NT2/D1 (cell line): ENCODE results near the gene AARS2.

Experiments
- DNase-seq: peaks from one replicate; pipeline ENCODE4 v3.0.0-alpha.2; 2011; ENCODE audit warnings: low read depth, low spot score
- H3K27me3 ChIP-seq: 2 replicates; pipeline ENCODE4 v1.6.0; 2011; ENCODE audit warnings: mild to moderate bottlenecking; ENCODE audit not compliant: insufficient read length, insufficient read depth
- H3K36me3 ChIP-seq: 2 replicates; pipeline ENCODE4 v1.6.1; 2011; ENCODE audit warnings: mild to moderate bottlenecking, low read length, mixed read lengths; ENCODE audit not compliant: insufficient read depth, insufficient read length
- H3K4me1 ChIP-seq: 2 replicates; pipeline ENCODE4 v1.5.1; 2011; ENCODE audit not compliant: insufficient read depth, insufficient read length
- H3K4me3 ChIP-seq: 2 replicates; pipeline ENCODE4 v1.5.1; 2011; ENCODE audit warnings: low read depth; ENCODE audit not compliant: insufficient read length
- H3K9ac ChIP-seq: 2 replicates; pipeline ENCODE4 v1.6.0; 2011; ENCODE audit warnings: low read depth; ENCODE audit not compliant: insufficient read length
- H3K9me3 ChIP-seq: 2 replicates; pipeline ENCODE4 v1.5.1; 2011; ENCODE audit warnings: mild to moderate bottlenecking, low read length; ENCODE audit not compliant: insufficient read depth
- SUZ12 ChIP-seq: IDR thresholded peaks from 2 replicates; pipeline ENCODE4 v1.6.1; 2011; ENCODE audit not compliant: insufficient read length, insufficient read depth; ENCODE audit errors: extremely low read depth
- YY1 ChIP-seq: IDR thresholded peaks from 2 replicates; pipeline ENCODE4 v1.6.1; 2011; ENCODE audit not compliant: insufficient read length, insufficient read depth
- ZNF274 ChIP-seq: IDR thresholded peaks from 2 replicates; pipeline ENCODE4 v1.6.1; 2011; ENCODE audit warnings: mild to moderate bottlenecking, low read depth, low read length

AARS2 gene

GRCh38 chr6:44278315-44278714, 34.8 kb downstream of the AARS2 start:
- no peaks in the 10 kb centered on the region for H3K36me3 ChIP-seq
- TF ChIP-seq YY1 (no peak), ZNF274 (no peak), SUZ12 (no peak)
- H3K27me3 ChIP-seq = no peaks in the 10 kb centered on the region
- H3K4me1 ChIP-seq = no peaks in the 10 kb centered on the region
- no peak overlapping the region for H3K4me3 ChIP-seq
- no peak for DNase-seq
- H3K9me3 ChIP-seq = no peaks in the 10 kb centered on the region
- H3K9ac ChIP-seq = no peak overlapping the region

DNA sequence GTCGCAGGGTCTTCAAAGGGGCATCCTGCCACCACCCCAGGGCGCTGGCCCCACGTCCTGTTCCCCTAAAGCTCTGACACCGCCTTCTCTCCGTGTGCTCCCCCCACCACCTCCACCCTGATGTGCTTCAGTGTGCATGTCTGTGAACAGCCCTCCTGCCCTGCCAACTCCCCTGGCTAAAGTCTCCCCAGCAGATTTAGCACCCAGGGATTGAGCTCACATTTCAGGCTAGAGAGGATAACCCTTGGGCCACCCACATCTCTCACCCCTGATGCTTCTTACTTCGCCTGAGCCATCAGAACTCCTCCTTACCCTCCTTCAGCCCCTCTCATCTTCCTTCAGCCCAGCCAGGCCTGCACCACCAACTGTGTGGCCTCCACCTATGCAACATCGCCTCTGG, 35.4 kb downstream of the AARS2 start:
- no peak overlapping the region for H3K9ac ChIP-seq
- no peaks in the 10 kb centered on the region for H3K27me3 ChIP-seq
- H3K4me3 ChIP-seq = no peak overlapping the region
- no peaks in the 10 kb centered on the region for H3K4me1 ChIP-seq
- H3K36me3 ChIP-seq = no peaks in the 10 kb centered on the region
- H3K9me3 ChIP-seq = no peaks in the 10 kb centered on the region
- DNase-seq = no peak
- no peak for TF ChIP-seq YY1
- no peak for TF ChIP-seq ZNF274
- TF ChIP-seq SUZ12 = no peak

DNA sequence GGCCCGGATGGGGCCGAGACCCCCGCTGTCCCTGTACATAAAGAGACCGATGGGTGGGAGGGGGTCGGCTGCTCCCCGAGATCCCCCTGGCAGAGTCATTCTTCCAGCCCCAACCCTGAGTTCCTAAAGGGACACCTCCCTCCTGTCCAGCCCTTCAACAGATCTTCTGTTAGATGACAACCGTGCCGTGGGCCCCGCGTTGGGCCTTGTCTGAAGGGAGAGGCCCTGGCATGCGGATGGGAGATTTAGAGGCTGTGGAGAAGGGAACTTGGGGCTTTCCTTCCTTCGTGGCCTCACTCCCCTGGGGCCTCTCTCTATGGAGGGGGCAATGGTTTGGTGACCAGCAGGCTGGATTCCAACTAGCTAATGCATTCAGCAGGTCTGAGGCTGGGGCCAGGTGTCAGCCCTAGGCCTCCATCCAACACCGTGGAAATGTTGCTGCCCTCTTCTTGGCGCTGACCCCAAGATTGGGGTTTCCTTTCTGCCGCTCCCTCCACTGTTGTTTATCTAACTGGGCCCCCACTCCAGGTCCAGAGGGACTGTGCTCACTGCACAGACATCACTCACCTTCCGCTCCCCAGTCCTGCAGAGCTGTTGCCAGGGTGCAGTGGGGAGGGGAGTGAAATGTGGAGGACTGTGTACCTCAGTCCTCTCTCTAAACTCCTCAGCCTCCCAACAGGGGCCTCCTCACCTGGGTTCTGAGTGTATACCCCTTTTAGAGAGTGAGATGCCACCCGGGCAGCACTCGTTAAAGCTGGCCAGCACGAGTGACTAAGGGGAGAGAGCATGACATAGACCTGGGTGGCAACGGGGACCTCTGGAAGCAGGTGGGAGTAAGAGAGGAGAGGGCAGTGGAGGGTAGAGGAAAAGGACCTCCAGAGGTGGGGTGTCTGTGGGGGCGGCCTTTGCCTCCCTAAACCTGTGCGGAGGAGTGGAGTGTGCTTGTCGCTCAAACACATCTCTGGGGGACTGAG, 36.2 kb downstream of the AARS2 start:
- no peak for DNase-seq
- Histone ChIP-seq H3K4me1 (no peaks in the 10 kb centered on the region), H3K36me3 (no peaks in the 10 kb centered on the region), H3K4me3 (no peak overlapping the region), H3K9me3 (no peaks in the 10 kb centered on the region), H3K27me3 (no peaks in the 10 kb centered on the region), H3K9ac (no peak overlapping the region)
- TF ChIP-seq YY1 = no peak
- no peak for TF ChIP-seq SUZ12
- no peak for TF ChIP-seq ZNF274

DNA sequence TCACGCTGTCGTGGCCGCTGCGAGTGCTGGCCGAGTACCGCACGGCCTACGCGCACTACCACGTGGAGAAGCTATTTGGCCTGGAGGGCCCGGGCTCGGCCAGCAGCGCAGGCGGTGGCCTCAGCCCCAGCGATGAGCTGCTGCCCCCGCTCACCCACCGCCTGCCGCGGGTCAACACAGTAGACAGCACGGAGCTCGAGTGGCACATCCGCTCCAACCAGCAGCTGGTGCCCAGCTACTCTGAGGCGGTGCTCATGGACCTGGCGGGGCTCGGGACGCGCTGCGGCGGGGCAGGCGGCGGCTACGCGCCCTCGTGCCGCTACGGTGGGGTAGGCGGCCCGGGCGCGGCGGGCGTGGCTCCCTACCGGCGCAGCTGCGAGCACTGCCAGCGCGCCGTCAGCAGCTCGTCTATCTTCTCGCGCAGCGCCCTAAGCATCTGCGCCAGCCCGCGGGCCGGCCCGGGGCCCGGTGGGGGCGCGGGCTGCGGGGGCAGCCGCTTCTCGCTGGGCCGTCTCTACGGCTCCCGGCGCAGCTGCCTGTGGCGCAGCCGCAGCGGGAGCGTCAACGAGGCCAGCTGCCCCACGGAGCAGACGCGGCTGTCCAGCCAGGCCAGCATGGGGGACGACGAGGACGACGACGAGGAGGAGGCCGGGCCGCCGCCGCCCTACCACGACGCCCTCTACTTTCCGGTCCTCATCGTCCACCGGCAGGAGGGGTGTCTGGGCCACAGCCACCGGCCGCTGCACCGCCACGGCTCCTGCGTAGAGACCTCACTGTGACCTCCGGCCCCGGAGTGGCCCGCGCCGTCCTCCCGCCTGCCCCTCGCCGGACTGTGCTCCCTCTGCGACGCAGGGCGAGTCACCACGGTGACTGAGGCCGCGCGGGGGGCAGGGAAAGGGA, 37.1 kb downstream of the AARS2 start:
- TF ChIP-seq YY1 = no peak
- TF ChIP-seq ZNF274 = no peak
- TF ChIP-seq SUZ12 = no peak
- Histone ChIP-seq H3K9ac (no peak overlapping the region), H3K36me3 (no peaks in the 10 kb centered on the region), H3K4me1 (no peaks in the 10 kb centered on the region), H3K4me3 (no peak overlapping the region), H3K9me3 (no peaks in the 10 kb centered on the region), H3K27me3 (no peaks in the 10 kb centered on the region)
- no peak for DNase-seq

DNA sequence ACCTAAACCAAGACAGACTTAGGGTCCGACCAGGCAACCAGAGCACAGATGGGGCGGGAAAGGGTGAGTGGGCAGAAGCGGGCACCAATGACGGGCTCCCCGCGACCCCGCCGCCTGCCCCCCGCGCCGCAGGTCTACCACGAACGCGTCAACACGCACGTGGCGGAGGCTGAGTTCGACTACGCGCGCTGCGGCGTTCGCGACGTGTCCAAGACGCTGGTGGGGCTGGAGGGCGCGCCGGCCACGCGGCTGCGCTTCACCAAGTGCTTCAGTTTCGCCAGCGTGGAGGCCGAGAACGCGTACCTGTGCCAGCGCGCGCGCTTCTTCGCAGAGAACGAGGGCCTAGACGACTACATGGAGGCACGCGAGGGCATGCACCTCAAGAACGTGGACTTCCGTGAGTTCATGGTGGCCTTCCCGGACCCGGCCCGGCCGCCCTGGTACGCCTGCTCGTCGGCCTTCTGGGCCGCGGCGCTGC, 37.8 kb downstream of the AARS2 start:
- DNase-seq = no peak
- no peaks in the 10 kb centered on the region for H3K27me3 ChIP-seq
- no peaks in the 10 kb centered on the region for H3K36me3 ChIP-seq
- no peak for TF ChIP-seq YY1
- H3K9ac ChIP-seq = no peak overlapping the region
- no peaks in the 10 kb centered on the region for H3K4me1 ChIP-seq
- H3K9me3 ChIP-seq = no peaks in the 10 kb centered on the region
- no peak overlapping the region for H3K4me3 ChIP-seq

DNA sequence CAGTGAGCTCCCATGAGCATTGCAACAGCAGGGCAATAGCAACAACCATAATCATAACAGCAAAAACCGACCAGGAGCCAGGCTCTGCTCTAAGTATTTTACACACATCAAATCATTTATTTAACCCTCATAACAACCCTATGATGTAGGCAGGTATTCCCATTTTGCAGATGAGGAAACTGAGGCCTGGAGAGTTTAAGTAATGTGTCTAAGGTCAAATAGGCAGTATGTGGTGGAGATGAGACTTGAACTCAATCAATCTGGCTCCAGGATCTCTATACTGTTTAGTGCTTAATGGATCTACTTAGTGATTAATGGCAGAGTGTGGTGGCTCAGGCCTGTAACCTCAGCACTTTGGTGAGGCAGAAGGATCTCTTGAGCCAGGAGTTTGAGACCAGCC, 39.5 kb downstream of the AARS2 start:
- DNase-seq = no peak
- H3K27me3 ChIP-seq = peaks cover 16% of the 10 kb centered on the region
- H3K9ac ChIP-seq = no peak overlapping the region
- H3K36me3 ChIP-seq = no peaks in the 10 kb centered on the region
- H3K4me1 ChIP-seq = peaks cover 4% of the 10 kb centered on the region
- no peak overlapping the region for H3K4me3 ChIP-seq
- TF ChIP-seq SUZ12 (no peak), ZNF274 (no peak), YY1 (no peak)
- no peaks in the 10 kb centered on the region for H3K9me3 ChIP-seq
